ENCODE measurements around the gene TUFM. TPM values are rescaled to one million over a fixed set of nuclear protein-coding genes. Genes with fewer than 3 reads are reported as not detected.
A peak's percentile ranks its signal among the peaks of the same experiment; 100 is the strongest.

TUFM gene
- total and polyA plus RNA-seq, 2 of the 8 experiments (the other 6 are each of a cell fraction or from before 2014, with no cell fraction given) = 216 to 249 TPM

- Histone ChIP-seq H3K23me2 (ENCODE audit: low read depth, low read length) (peaks cover 12% of the 10 kb centered on the region), H4K20me1 (replicated peaks in 1 of 2; ENCODE audit: control insufficient read depth in 1 of 2, insufficient read depth in 2 of 2, low read length in 2 of 2) (peaks cover 0 to 8% of the 10 kb centered on the region in 2 experiments), H3K23ac (ENCODE audit: insufficient read length) (no peak overlapping the region), H3K4ac (replicated peaks; ENCODE audit: insufficient read length, low read depth, low read length) (peak overlapping the region; percentile 87), H2BK15ac (ENCODE audit: low read length) (no peak overlapping the region), H2BK120ac (replicated peaks; ENCODE audit: low read depth, low read length) (no peak overlapping the region), H3K79me1 (ENCODE audit: low read depth, low read length) (no peaks in the 10 kb centered on the region; the same call in 1 of the 2 replicates), H3K56ac (replicated peaks; ENCODE audit: insufficient read length, low read depth, low read length) (peak overlapping the region; percentile 79), H2BK12ac (ENCODE audit: low read depth, low read length) (no peak overlapping the region), H3K9me3 (ENCODE audit: insufficient read depth in 2 of 2, low read depth in 1 of 2, low read length in 1 of 2) (no peaks in the 10 kb centered on the region), H2BK20ac (ENCODE audit: low read length) (no peak overlapping the region), H3K9ac (replicated peaks in 1 of 4; ENCODE audit: extremely low read depth in 1 of 4, low read depth in 3 of 4, low read length in 3 of 4) (peak overlapping the region; percentile 75 to 99 (median 88)), H3K4me1 (replicated peaks in 1 of 4; ENCODE audit: control insufficient read depth in 3 of 4, insufficient read depth in 4 of 4, low read length in 3 of 4) (peaks cover 0 to 3% (median under 1%) of the 10 kb centered on the region in 4 experiments; a peak in 3 of 7 replicates), H3K27me3 (replicated peaks in 1 of 4; ENCODE audit: control insufficient read depth in 3 of 4, extremely low read depth in 1 of 4, insufficient read depth in 3 of 4, low read length in 3 of 4) (no peaks in the 10 kb centered on the region), H4K91ac (replicated peaks; ENCODE audit: insufficient read length, low read length) (peak overlapping the region; percentile 86), H3K36me3 (ENCODE audit: control insufficient read depth in 2 of 4, insufficient read depth in 4 of 4, low read length in 3 of 4) (peaks cover 20 to 32% (median 29%) of the 10 kb centered on the region in 4 experiments), H3K79me2 (ENCODE audit: control insufficient read depth in 1 of 2, insufficient read depth in 2 of 2, low read length in 2 of 2) (peaks cover 10 to 41% of the 10 kb centered on the region in 2 experiments), H2AFZ (ENCODE audit: low read length) (no peak overlapping the region), H3K4me3 (ENCODE audit: extremely low read depth in 1 of 4, insufficient read depth in 2 of 4, low read depth in 3 of 4, low read length in 4 of 4) (peak overlapping the region; percentile 88 to 97 (median 92)), H2BK5ac (ENCODE audit: low read depth, low read length) (peak overlapping the region; percentile 81; the same call in 1 of the 2 replicates), H3K4me2 (ENCODE audit: insufficient read depth in 1 of 2, low read depth in 2 of 2, low read length in 2 of 2) (peak overlapping the region in 1 of 2 experiments; percentile 78; a peak in 3 of 4 replicates), H4K8ac (ENCODE audit: extremely low read depth, insufficient read depth, low read length) (peak overlapping the region; percentile 97), H3K14ac (ENCODE audit: insufficient read length) (peak overlapping the region; percentile 13), H4K5ac (ENCODE audit: insufficient read length, low read depth, low read length) (peak overlapping the region; percentile 48), H2AK5ac (ENCODE audit: low read depth, low read length) (no peak overlapping the region), H3K18ac (ENCODE audit: extremely low read depth, low read length) (peak overlapping the region; percentile 60), H3K27ac (ENCODE audit: low read depth, low read length) (peak overlapping the region; percentile 88; the same call in 1 of the 2 replicates)
- DNase-seq (ENCODE audit: low read depth in 1 of 2, low spot score in 2 of 2) = no peak
- ChIA-PET POLR2A (ENCODE audit: partially characterized antibody) (interaction anchor here (0.6 to 23.3 kb wide), 22 partner anchors 11 to 714 kb away, joined by 3 to 756 read pairs (median 4); partner anchors contain the start of genes ATP2A1, SH2B1, SPNS1 and TUFM), CTCF (ENCODE audit: partially characterized antibody) (no interaction called here)
- FAIRE-seq = no peak
- WGBS, 2 experiments (ENCODE audit: extremely low coverage in 1 of 2, insufficient coverage in 1 of 2, insufficient read length in 1 of 2, insufficient replicate concordance in 2 of 2, low coverage in 1 of 2, low lambda C conversion rate in 2 of 2, missing lambda C conversion rate in 1 of 2) = 2% methylated on average over 13 of the region's 62 CpGs; no CpG with 5 or more reads in 1 of the 2 experiments
- TF ChIP-seq ATF3 (IDR thresholded peaks at IDR 0.05; ENCODE audit: insufficient read depth, low read depth, low read length) = no peak
- TF ChIP-seq CTCF (IDR thresholded peaks at IDR 0.05; ENCODE audit: control extremely low read depth in 1 of 3, insufficient read depth in 1 of 3, low read depth in 1 of 3, low read length in 3 of 3) = 0 out of 4 replicates have a peak, but pooled peaks of 1 of the 3 experiments have one; percentile 2
- TF ChIP-seq TCF12 (IDR thresholded peaks at IDR 0.05; ENCODE audit: low read depth, low read length) = no peak
- no peak for TF ChIP-seq TBP (IDR thresholded peaks at IDR 0.05; ENCODE audit: low read depth, low read length)
- no peak for TF ChIP-seq CTBP2 (IDR thresholded peaks at IDR 0.05; ENCODE audit: borderline replicate concordance, insufficient read depth, insufficient read length, low read length)
- no peak for TF ChIP-seq SUZ12 (IDR thresholded peaks at IDR 0.05; ENCODE audit: low read length)
- 0 out of 4 replicates have a peak, but pooled peaks of 1 of the 2 experiments have one; percentile 2 for TF ChIP-seq HDAC2 (IDR thresholded peaks at IDR 0.05; ENCODE audit: borderline replicate concordance in 1 of 2, low read depth in 2 of 2, low read length in 2 of 2)
These were observed 22.8 kb downstream of the TUFM start for GRCh38 chr16:28823291-28823872.

Data from H1 (cell line).